GM21528 (cell line): ENCODE results near the gene APBA2.
"Not testable (repeated sequence)": the region's sequence is repeated elsewhere in the genome, so short reads cannot be mapped to it uniquely, and the experiment has no call there.

ENCODE experiments used
- ATAC-seq: cut with Tn5 transposase; IDR thresholded peaks from one replicate; pipeline ENCODE4 v1.9.1; 2021; ENCODE audit warnings: mild to moderate bottlenecking, moderate library complexity; ENCODE audit not compliant: unreplicated experiment, low FRiP score

Gene APBA2

DNA sequence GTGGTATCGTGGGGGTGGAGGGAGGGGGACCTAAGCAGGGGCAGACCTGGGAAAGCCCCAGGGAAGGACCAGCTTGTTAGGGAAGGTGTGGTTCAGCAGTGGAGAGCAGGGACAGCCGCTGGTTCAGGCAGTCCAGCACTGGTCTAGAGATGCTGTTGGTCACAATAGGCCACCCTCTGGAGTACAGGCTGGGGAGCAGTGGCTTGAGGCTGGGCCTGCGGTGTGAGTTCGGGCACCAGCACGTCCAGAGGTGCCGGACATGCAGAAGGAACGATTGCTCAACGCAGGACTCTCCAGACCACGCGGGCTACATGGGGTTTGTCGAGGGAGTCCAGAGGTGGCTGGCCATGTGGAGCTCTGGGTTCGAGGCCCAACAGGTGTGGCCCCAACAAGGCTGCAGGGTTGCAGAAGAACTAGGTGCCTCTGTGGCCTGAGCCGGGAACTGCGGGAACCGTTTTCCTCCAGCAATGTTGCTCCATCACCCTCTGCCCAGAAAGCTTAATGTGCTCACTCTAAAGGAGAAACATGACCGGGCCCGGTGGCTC lies 143.9 kb downstream of the APBA2 start:
- ATAC-seq = no peak

- ATAC-seq = no peak
Observed at GRCh38 chr15:29031502-29032228, 145.9 kb downstream of the APBA2 start.

GRCh38 chr15:29032229-29032625 lies 146.5 kb downstream of the APBA2 start:
- ATAC-seq = no peak

DNA sequence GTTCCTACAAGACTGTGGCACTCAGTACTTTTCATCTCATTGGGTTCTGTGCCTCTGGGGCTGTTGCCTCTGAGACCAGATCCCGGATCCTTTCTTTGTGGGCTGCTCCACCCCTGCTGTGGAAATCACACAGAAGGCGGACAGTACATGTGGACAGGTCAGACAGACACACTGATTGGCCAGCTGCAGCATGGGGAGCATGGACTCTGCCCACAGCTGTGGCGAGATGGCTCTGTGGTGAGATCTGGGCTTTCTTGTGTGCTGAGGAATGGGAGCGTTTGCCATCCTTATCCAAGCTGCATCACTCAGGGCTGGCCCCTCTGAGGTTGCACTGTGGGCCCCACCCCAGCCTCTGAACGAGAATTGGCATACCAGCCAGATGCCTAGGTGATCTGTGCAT lies 147.0 kb downstream of the APBA2 start:
- ATAC-seq = no peak

GRCh38 chr15:29034151-29034550 lies 148.4 kb downstream of the APBA2 start:
- no peak for ATAC-seq

DNA sequence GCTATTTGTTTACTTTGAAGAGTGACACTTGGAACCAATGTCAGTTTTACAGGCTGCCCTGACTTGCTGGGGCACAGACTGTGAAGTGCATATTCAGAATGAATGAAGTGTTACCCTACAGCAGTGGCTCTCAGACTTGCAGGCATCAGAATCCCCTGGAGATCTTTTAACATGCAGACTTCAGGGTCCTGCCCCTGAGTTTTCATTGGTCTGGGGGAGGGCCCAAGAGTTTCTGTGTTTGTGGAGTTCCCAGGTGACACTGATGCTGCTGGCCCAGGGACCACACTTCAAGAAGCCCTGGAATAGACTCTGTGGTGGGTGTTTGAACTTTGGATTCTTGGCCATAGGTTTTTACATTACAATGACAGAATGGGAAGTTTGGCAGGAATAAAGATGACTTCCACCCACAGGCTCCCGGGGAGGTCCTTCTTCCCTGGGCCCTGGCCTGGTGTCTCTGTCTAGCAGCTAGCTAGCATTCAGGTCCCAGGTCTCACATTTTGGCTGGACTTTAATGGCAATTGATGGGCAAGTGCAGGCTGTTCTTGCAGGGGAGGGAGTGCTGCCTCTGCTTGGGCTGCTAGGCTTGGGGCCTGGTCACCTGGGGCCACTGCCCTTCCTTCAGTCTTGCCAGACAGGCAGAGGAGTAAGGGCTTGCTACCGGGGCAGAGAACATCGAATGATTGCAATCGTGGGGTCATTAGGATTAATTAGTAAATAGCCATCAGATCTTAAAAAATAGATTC lies 149.0 kb downstream of the APBA2 start:
- ATAC-seq = no peak

GRCh38 chr15:29035336-29036285 lies 149.8 kb downstream of the APBA2 start:
- no peak for ATAC-seq

DNA sequence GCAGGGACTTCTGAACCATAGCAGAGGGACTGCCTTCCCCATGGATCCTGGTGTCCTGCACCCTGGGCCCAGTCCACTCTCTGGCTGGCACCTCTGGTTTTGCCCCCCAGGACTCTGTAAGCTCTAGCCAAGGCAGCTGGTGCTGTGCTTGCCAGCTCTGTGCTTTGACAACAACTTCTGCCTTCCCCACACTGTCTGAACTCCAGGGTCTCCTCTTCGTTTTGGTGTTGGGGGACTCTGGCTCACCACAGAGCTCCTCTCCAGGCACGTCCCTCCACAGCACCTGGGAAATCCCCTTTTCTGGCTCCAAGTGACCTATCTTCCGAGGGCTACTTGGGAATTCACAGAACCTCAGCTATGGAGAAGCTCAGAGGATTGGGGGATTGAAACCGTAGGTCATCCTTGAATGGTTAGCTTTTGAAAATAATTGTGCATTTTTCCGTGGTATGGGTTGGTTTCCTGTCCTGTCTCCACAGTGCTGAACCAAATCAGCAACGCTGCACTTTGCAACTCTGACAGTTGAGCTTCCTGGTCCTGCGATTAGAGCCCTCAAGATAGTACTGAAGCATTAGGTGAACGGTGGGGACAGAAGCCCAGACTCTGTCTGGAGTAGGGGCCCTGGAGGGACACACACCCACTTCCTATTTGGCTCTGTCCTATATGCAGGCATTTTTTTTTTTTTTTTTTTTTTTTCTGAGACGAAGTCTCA lies 152.4 kb downstream of the APBA2 start:
- ATAC-seq = no peak

GRCh38 chr15:29039466-29040369 lies 153.9 kb downstream of the APBA2 start:
- no peak for ATAC-seq

DNA sequence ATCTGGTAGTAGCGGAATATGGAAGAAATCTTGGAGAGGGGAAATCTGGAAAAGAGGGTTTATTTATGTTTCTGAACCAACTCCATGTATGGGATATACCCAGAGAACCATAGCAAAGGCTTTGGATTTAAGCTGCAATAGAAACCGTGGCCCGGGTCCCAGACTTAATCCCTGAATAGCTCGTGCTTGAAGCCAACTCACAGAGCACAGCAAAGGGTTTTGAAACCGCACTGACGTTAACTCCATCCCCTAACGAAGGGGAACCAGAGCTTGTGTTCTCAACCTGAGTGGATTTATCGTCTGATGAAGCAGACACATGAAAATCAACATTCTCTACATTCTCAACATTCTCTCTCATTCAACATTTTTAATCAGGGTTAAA lies 154.6 kb downstream of the APBA2 start:
- no peak for ATAC-seq

GRCh38 chr15:29043736-29044502 lies 158.1 kb downstream of the APBA2 start:
- no peak for ATAC-seq

- ATAC-seq = no peak
Observed at GRCh38 chr15:29044503-29044901, 158.7 kb downstream of the APBA2 start.

GRCh38 chr15:29045161-29045560 lies 159.4 kb downstream of the APBA2 start:
- not testable (repeated sequence) for ATAC-seq

DNA sequence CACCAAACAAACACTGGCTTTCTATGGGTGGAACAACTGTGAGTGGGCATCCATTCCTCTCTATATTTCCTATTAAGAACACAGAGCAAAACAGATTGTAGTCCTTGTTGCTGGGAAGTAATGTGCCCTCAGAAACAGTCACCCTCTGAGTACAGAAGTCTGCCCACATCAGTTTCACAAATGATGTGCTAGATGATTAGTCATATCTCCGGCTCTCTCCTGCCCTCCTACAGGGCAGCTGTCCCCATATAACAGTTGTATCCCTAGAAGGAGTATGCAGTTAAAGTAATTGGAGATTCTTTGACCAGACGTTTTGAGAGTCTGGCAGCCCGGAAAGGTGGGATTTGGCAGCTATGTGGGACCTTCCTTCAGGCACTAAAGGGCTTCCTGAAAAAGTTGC lies 159.9 kb downstream of the APBA2 start:
- no peak for ATAC-seq

DNA sequence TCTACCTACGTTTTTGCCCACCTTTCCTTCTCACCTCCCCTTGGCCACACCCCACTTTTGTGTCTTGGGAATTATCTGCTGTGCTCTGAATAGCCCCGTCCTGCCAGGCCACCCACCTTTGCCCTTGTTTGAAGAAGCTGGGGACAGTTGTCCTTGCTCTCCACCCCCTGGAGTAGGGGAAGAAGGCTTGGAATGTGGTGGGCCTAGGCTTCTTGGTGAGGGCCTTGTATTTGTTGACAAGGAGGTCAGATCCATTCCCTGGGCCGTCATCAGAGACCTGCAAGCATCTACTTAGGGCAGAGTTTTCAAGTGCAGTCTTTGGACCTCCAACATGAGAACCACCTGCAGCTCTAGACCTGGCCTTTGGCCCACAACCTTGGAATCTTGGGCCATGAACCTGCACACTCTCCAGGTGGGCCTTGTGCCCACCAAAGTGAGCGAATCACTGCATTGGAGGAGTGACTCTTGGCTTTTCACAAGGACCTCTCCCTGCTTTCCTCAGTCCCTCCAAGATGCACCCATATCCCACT lies 160.6 kb downstream of the APBA2 start:
- ATAC-seq = no peak

GRCh38 chr15:29046977-29047376 lies 161.2 kb downstream of the APBA2 start:
- ATAC-seq = no peak

GRCh38 chr15:29048011-29048410 lies 162.2 kb downstream of the APBA2 start:
- ATAC-seq = no peak

DNA sequence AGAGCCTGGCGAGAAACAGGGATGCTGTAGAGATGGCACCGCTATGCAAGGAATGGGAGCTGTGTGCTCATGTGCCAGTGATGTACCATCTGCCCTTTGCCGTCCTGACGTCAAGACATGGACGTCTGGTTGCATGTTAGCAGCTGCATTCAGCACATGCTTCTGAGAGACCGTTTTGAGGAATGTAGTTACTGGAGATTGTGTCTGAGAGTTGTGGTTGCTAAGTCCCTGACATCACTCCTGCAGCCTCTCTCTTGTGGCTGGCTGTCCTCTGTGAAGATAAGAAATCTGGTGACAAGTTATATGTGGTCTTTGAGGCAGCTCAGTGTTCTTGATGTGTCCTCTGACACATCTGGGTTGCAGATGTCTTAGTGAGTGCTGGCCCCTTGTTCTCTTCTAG lies 165.1 kb downstream of the APBA2 start:
- ATAC-seq = no peak
